ENCODE measurements around the gene CFTR.

GRCh38 chr7:117667456-117667855, 187.6 kb downstream of the CFTR start:
- no peak for TF ChIP-seq EZH2 (optimal IDR thresholded peaks at IDR 0.05; ENCODE audit: low read depth, low read length)
- no peak for TF ChIP-seq CTCF (IDR thresholded peaks at IDR 0.05; ENCODE audit: low read length)
